HL-60 (cell line): ENCODE results near the gene DYNLT4.

Experiments
- CTCF ChIP-seq: IDR thresholded peaks from one replicate; pipeline ENCODE4 v1.5.1; 2011; ENCODE audit warnings: low read length, control low read depth, inconsistent platforms; ENCODE audit not compliant: insufficient read depth
- GABPA ChIP-seq: IDR thresholded peaks from 2 replicates; pipeline ENCODE4 v1.6.1; 2012; ENCODE audit warnings: low read depth
- POLR2AphosphoS5 ChIP-seq: IDR thresholded peaks from 2 replicates; pipeline ENCODE4 v1.6.1; 2012; ENCODE audit warnings: low read depth
- SPI1 ChIP-seq: IDR thresholded peaks from 2 replicates; pipeline ENCODE4 v1.6.1; 2012; ENCODE audit warnings: low read depth, mild to moderate bottlenecking, borderline replicate concordance
- TF ChIP-seq, protein P1 (sequence below): IDR thresholded peaks from 2 replicates; pipeline ENCODE4 v1.6.1; 2012; ENCODE audit warnings: low read depth; ENCODE audit not compliant: insufficient replicate concordance

DNA sequence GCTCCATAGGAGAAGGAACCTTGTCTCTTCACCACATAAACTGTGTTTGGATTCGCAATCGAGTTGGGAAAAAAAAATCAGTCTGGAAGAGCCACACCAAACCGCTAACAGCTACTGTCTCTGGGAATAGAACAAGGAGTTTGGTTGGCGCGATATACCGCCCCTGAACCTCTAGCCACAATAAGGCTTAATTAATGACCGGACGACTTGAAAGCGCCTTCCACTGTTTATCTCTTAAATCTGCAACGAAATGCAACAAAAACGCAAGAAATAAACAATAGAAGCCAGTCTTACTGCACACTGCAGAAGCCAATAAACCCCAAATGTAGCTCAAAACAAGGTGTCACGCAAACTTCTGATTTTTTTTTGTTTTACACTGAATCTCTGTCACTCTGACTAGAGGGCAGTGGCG lies 12.1 kb upstream of the DYNLT4 start:
- TF ChIP-seq CTCF (no peak), POLR2AphosphoS5 (no peak), GABPA (no peak), SPI1 (no peak)
- TF ChIP-seq, protein P1, sequence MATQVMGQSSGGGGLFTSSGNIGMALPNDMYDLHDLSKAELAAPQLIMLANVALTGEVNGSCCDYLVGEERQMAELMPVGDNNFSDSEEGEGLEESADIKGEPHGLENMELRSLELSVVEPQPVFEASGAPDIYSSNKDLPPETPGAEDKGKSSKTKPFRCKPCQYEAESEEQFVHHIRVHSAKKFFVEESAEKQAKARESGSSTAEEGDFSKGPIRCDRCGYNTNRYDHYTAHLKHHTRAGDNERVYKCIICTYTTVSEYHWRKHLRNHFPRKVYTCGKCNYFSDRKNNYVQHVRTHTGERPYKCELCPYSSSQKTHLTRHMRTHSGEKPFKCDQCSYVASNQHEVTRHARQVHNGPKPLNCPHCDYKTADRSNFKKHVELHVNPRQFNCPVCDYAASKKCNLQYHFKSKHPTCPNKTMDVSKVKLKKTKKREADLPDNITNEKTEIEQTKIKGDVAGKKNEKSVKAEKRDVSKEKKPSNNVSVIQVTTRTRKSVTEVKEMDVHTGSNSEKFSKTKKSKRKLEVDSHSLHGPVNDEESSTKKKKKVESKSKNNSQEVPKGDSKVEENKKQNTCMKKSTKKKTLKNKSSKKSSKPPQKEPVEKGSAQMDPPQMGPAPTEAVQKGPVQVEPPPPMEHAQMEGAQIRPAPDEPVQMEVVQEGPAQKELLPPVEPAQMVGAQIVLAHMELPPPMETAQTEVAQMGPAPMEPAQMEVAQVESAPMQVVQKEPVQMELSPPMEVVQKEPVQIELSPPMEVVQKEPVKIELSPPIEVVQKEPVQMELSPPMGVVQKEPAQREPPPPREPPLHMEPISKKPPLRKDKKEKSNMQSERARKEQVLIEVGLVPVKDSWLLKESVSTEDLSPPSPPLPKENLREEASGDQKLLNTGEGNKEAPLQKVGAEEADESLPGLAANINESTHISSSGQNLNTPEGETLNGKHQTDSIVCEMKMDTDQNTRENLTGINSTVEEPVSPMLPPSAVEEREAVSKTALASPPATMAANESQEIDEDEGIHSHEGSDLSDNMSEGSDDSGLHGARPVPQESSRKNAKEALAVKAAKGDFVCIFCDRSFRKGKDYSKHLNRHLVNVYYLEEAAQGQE, result no peak
